NCI-H510A (cell line): ENCODE measurements around the gene INHBA.

ENCODE experiments used
- DNase-seq: peaks from one replicate; lab custom pipeline; 2025; lab: John Stamatoyannopoulos, UW

The INHBA gene

DNA sequence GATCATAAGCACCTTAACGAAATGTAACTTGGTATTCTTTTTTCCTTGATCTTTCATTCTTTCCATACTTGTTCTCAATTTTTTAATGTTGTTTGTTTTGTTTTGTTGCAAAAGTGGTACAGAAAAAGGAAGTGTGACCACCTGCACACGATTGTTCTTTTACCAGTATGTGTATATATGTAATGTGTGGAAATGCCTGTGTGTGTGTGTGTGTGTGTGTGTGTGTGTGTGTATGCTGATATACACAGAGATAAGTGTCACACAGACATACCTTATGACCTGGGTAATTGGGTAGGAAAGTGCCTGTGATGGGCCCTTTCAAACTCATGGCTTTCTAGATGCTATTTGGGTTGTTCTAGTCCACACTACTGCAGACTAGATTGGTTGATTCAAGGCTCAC, 14.0 kb downstream of the INHBA start:
- no peak for DNase-seq

DNA sequence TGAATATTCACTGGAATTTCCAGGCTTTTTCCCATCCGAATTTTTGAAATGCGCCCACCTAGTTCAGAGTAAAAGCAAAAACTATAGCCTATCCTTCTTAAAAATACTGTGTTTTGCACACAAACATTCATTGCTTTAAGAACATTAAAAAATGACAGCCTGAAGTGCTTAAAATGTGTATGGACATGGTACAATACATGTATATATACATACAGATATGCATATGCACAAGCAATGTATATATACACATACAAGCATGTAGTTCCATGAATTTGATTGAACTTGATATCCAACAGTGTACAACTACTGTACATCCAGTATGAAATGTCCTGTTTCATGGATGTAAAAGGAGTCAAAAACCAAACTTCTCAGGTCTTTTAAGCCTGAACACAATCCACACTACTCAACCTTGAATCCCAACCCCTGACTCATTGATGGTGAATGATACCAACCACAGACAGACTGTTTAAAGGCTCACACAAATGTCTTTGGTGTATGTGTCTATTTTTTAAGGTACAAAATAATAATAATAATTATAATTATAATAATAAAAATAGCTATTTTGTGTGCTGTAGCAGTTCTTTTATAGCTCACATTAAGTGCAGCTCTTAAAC, 14.8 kb downstream of the INHBA start:
- no peak for DNase-seq

DNA sequence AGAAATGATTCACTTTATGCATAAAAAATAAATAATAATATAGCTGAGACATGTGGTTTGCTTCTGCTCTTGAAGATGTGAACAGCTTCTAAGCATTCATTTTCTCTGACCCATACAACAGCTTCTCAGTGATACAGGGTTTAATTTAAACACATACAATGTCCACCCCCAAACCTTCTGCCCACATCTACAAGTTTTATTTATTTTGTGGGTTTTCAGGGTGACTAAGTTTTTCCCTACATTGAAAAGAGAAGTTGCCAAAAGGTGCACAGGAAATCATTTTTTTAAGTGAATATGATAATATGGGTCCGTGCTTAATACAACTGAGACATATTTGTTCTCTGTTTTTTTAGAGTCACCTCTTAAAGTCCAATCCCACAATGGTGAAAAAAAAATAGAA, 17.2 kb downstream of the INHBA start:
- DNase-seq = no peak

DNA sequence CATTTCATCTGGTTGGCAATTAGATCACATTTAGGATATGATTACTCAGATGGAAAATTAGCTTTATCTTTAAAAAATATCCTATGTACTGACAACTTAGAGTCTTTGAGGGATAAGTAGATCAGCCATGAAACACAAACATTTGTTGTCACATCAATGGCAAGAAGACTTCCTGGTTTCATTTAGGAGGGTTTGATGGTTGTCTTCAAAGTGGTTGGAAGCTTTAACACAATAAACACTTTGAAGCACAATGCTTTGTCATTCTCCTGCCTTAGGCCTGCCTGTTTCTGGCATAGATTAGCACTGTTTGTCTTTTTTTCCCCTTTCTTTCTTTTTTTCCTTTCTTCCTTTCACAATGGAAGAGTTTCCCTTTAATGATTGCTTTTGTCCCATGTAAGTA, 20.5 kb downstream of the INHBA start:
- no peak for DNase-seq

DNA sequence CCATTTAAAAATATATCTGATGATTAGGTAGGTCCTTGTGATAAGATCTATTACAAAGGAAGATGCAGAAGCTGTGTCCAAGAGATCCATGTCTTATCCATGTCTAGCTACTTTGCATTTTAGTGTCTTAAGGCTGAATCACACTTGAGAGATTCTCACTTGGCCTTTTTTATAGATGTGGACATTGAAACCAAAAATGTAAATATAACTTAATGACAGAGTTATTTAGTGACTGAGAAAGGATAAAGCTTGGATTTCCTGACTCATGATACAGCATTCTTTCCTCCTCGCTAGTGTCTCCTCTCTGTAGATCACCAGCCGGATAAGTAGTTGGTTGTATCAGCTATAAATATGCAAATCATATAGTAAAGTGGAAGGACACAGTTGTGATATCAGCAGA, 23.3 kb downstream of the INHBA start:
- no peak for DNase-seq

DNA sequence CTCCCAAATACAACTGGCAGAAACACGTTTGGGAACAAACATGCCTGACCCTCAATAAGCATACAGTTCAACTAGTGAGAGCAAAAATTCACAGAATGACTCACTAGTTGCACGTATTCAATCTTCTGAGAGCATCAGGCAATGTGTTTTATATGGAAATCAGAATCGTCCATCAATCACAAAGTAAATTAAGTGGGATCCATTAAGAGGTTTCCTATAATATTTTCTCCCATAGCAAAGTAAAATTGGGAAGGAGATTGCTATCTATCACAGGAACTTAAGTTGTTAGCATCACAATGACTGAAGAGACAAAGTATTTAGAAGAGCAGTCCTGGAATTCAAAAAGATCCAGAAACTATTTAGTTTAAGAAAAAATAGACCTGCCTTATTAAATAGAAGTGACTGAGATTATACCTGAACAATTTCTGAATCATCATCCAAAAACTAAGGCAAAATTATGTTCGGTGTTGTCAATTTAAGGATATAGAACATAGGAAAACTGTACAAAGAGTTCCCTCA, 28.3 kb downstream of the INHBA start:
- DNase-seq = no peak

DNA sequence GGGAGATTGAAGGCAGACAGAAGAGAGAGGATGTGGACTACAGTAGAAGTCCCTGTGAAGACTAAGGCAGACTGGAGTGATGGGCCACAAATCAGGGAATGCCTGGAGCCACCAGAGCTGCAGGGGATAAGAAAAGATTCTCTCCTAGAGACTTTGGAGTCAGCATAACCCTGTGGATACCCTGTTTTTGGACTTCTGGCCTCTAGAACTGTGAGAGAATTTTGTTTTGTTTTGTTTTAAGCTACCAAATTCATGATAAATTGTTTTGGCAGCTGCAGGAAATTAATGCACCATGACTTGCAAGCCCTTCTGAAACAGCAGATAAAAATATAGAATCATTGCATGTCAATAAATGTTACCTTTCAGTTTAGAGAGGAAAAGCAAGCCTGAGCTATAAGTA, 41.3 kb downstream of the INHBA start:
- no peak for DNase-seq

DNA sequence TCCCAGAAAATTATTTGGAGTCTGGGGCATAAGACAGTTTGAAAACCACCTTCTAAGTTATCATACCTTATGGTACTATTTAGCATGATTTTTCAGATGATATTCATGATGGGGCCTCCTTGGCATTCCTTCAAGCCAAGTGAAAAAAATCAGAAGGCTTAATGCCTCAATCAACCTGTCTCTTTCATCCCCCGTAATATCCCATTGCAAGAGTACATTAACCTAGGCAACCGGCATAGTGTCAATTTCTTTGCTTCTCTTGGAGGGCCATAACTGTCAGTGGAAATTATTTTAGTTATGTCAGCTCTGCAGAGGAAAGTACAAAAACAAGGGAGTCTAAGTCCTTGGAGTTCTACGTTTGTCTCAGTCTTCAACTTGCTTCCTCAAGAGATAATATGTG, 43.4 kb downstream of the INHBA start:
- DNase-seq = no peak

DNA sequence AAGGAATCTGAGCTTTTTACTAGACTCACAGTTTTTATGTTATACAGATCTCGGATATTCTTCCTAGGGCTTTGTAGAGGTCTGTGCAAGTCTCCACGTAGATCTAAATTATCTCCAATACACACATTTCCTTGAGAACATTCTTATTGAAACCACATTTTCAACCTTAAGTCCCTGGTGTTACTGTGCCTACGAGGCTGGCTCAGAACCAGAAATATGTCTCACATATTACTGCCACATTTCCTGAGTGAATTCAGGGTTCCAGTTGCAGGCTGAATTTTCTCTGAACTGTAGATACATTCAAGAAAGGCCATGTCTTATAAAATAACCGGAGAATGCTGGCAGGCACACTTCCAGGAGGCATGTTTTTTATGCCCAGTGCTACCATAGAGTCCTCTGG, 46.5 kb downstream of the INHBA start:
- DNase-seq = no peak

DNA sequence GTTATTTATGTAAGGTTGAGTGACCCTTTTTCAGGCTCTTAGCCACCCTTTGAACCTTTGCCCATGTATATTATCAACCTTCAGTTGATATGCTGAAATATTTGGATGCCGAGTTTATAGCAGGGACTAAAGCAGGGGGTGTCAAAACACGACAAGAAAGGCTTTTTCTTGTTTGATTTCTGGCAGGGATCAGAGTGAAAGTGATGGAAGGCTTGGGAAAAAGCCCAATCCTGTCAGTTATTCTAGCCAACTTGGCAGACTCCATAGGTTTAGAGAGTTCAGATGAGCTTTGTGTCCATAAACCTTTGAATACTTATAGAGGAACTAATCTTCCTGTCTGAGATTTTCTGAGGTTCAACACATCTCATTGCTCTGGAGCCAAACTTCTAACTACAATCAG, 47.5 kb downstream of the INHBA start:
- no peak for DNase-seq

DNA sequence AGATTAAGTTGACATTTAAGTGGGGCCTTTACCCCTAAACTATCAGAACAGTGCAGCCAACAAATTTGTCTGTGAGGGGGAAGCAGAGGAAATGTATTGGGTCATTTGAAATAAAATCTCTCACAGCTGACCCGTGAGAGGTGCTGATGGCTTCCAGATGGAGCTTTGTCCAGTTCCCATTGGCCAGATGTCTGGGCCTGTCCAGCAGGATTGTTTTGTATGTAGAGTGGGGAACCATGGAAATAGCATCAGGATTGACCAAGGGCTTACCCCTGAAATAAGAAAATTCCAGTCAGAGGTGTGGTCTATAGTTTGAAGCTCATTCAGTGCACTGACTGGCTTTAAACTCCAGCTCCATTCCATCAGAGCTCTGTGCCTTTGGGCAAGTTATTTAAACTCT, 50.6 kb downstream of the INHBA start:
- no peak for DNase-seq

DNA sequence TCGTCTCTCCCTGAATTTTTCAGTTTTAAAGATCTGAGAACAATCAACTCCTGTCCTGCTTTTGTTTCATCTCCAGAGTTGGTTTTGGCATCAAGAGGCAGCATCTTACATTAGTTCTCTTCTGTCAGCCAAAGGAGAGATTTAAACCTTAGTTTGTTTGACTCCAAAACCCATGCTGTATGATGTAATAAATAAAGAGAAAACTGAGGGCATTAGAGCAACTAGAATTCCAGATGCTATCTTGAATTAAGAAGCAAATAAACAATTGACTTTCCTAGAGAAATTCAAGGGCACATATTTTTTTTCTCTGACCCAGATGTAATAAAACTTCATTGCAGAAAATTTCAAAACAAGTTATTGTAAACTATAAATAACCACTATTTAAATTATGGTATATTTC, 54.4 kb downstream of the INHBA start:
- no peak for DNase-seq

DNA sequence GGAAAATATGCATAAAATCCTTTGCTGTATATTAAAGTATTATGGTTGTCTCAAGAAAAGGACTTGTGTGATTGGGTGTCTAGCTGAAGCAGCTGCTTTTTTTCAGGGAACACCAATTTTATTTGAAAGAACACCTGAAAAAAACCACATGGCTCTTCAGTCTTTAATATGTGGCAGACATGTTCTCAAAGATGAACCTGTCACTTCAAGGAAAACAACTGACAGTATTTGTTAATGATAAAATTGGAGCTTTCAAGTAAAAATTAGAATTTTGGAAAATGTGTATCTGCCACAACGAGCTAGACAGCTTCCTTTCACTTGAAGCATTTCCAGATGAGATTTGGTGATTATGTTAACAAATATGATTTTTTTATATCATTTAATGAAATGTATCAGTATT, 59.3 kb downstream of the INHBA start:
- DNase-seq = no peak

DNA sequence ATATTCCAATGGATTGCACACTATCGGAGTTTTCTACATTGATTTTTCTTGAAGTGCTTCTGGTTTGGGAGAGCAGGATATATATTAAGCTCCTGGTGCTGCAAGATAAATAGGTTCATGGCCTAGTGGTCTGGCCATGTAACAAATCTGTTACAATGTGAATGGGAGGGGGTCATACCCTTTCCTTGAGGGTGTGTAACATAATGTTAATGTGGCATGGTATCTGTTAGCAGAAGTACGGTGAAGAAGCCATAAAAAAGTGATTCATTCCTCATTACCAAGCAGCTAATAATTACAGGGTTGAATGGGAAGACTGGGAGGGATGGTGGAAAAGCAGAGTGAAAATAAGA, 61.2 kb downstream of the INHBA start:
- no peak for DNase-seq

DNA sequence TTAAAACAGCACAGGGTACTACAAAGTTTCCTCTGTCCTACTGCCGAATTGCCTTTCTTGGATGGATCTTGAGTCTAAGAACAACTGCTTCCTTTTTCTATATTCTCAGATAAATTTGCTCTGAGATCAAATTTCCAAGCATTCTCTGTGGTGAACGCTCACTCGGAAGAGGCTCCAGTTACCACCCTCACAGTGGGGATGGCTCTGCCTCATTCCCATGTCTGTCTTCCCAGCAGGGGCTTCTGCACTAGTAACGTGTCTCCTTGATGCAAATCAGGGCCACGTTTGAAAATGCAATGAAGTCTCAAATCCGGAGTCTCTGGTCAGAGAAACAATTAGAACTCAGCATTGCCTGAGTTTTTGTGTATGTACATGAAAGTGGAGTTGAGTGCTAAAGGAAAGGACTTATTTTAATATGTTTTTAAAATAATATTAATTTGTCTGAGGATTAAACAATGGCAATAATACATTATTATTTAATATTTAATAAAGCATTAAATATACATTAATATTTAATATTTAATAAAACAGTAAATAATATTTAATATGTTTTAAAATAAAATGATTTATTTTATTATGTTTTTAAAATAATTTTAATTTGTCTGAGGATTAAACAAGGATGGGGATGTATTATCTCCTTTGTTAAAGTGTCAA, 61.8 kb downstream of the INHBA start:
- DNase-seq = no peak

DNA sequence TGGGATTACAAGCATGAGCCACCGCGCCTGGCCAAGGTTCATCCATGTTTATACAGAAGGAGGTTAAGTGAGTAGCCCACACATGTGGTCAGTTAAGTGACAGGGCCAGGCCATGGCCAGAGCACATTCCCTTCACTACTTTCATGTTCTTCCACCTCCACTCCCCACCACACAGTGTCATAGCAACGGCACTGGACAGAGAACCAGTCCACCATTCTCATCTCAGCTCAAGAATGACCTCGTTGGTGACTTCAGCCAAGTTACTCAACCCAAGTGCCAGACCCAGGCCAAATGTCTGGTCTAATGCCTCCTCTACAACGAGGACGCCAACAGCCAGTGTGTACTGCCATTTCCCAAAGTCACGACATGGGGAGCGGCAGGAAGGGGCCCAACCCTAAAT, 62.4 kb downstream of the INHBA start:
- DNase-seq = no peak

DNA sequence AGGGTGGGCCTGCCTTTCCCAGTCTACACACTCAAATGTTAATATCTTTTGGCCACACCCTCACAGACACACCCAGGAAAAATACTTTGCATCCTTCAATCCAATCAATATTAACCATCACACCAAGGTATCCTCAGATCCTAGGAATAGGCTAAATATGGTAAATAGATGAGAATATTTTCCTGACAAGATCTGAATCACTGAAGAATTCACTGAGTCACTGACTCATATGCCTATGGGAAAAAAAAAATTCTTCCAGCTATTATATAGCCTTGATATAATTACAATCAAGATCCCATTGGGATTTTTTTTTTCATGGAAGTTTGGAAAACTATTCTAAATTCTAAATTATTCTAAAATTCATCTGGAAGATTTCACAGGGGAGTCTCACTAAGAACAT, 65.8 kb downstream of the INHBA start:
- DNase-seq = no peak
